Measurements from ENCODE around the gene WDR5. TPM values are rescaled to one million over a fixed set of nuclear protein-coding genes. Genes with fewer than 3 reads are reported as not detected.

The WDR5 gene
- total and polyA plus RNA-seq, 2 of the 13 experiments (the other 11 are each of a cell fraction or from before 2014, with no cell fraction given) = 34.3 TPM

DNA sequence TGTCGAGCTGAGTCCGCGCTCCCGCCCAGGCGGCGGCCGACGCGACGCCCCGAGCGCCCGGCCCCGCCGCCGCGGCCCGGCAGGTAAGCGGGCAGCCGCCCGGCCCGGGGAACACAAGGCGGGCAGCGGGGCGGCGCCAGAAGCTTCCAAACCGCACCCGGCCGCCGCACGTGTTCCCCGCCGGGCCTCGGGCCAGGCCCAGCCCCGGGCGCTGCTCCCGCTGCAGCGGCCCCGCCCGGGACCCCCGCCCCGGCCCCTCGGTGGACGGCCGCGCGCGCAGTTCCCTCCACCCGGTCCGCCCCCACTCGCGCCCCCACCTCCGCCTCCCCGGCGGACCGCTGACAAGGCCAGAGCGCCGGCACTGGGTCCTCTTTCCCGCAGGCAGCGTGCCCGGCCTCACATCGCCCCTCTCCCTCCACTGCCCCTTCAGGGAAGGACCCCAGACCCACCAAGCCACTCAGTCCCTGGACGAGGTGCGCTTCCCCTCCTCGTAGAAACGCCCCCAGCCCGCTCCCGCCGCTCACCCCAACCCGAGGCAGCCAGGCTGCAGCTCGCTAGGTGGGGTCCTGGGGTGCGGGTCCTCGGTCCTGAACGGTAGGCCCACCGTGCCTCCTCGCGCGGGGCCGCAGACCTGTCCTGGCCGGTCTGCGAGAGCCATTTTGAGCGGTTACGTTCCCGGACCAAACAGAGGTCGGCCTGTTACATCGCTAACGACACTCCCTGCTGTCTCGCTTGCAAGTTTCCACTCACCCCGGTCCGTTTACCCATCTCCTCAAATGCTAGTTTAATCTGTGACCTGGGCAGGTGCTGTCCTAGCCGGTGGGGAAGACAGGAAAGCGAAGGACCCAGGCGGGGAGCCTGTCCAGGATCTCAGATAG, 475 bp downstream of the WDR5 start (continued):
- TF ChIP-seq, protein P1, sequence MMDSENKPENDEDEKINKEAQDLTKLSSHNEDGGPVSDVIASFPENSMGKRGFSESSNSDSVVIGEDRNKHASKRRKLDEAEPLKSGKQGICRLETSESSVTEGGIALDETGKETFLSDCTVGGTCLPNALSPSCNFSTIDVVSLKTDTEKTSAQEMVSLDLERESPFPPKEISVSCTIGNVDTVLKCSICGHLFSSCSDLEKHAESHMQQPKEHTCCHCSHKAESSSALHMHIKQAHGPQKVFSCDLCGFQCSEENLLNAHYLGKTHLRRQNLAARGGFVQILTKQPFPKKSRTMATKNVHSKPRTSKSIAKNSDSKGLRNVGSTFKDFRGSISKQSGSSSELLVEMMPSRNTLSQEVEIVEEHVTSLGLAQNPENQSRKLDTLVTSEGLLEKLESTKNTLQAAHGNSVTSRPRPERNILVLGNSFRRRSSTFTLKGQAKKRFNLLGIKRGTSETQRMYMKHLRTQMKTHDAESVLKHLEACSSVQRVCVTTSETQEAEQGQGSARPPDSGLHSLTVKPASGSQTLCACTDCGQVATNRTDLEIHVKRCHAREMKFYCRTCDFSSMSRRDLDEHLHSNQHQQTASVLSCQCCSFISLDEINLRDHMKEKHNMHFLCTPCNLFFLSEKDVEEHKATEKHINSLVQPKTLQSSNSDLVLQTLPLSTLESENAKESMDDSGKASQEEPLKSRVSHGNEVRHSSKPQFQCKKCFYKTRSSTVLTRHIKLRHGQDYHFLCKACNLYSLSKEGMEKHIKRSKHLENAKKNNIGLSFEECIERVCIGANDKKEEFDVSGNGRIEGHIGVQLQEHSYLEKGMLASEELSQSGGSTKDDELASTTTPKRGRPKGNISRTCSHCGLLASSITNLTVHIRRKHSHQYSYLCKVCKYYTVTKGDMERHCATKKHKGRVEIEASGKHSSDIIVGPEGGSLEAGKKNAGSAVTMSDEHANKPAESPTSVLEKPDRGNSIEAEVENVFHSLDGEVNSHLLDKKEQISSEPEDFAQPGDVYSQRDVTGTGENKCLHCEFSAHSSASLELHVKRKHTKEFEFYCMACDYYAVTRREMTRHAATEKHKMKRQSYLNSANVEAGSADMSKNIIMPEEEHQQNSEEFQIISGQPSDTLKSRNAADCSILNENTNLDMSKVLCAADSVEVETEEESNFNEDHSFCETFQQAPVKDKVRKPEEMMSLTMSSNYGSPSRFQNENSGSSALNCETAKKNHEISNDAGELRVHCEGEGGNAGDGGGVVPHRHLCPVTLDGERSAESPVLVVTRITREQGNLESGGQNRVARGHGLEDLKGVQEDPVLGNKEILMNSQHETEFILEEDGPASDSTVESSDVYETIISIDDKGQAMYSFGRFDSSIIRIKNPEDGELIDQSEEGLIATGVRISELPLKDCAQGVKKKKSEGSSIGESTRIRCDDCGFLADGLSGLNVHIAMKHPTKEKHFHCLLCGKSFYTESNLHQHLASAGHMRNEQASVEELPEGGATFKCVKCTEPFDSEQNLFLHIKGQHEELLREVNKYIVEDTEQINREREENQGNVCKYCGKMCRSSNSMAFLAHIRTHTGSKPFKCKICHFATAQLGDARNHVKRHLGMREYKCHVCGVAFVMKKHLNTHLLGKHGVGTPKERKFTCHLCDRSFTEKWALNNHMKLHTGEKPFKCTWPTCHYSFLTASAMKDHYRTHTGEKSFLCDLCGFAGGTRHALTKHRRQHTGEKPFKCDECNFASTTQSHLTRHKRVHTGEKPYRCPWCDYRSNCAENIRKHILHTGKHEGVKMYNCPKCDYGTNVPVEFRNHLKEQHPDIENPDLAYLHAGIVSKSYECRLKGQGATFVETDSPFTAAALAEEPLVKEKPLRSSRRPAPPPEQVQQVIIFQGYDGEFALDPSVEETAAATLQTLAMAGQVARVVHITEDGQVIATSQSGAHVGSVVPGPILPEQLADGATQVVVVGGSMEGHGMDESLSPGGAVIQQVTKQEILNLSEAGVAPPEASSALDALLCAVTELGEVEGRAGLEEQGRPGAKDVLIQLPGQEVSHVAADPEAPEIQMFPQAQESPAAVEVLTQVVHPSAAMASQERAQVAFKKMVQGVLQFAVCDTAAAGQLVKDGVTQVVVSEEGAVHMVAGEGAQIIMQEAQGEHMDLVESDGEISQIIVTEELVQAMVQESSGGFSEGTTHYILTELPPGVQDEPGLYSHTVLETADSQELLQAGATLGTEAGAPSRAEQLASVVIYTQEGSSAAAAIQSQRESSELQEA (CRISPR knock-in tag; IDR thresholded peaks at IDR 0.05; ENCODE audit: not compliant biosample characterization) = peak; percentile 42
- TF ChIP-seq, protein P2, sequence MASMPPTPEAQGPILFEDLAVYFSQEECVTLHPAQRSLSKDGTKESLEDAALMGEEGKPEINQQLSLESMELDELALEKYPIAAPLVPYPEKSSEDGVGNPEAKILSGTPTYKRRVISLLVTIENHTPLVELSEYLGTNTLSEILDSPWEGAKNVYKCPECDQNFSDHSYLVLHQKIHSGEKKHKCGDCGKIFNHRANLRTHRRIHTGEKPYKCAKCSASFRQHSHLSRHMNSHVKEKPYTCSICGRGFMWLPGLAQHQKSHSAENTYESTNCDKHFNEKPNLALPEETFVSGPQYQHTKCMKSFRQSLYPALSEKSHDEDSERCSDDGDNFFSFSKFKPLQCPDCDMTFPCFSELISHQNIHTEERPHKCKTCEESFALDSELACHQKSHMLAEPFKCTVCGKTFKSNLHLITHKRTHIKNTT (CRISPR knock-in tag; IDR thresholded peaks at IDR 0.05) = no peak
- TF ChIP-seq, protein P3, sequence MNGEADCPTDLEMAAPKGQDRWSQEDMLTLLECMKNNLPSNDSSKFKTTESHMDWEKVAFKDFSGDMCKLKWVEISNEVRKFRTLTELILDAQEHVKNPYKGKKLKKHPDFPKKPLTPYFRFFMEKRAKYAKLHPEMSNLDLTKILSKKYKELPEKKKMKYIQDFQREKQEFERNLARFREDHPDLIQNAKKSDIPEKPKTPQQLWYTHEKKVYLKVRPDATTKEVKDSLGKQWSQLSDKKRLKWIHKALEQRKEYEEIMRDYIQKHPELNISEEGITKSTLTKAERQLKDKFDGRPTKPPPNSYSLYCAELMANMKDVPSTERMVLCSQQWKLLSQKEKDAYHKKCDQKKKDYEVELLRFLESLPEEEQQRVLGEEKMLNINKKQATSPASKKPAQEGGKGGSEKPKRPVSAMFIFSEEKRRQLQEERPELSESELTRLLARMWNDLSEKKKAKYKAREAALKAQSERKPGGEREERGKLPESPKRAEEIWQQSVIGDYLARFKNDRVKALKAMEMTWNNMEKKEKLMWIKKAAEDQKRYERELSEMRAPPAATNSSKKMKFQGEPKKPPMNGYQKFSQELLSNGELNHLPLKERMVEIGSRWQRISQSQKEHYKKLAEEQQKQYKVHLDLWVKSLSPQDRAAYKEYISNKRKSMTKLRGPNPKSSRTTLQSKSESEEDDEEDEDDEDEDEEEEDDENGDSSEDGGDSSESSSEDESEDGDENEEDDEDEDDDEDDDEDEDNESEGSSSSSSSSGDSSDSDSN (CRISPR knock-in tag; IDR thresholded peaks at IDR 0.05) = peak; percentile 62
- no peak; the same call in 1 of the 2 replicates for TF ChIP-seq ZNF788 (CRISPR knock-in tag; IDR thresholded peaks at IDR 0.05; ENCODE audit: borderline replicate concordance)
- 0 out of 2 replicates have a peak, but pooled peaks have one; percentile 1 for TF ChIP-seq DMAP1 (CRISPR knock-in tag; IDR thresholded peaks at IDR 0.05)
- TF ChIP-seq, protein P4, sequence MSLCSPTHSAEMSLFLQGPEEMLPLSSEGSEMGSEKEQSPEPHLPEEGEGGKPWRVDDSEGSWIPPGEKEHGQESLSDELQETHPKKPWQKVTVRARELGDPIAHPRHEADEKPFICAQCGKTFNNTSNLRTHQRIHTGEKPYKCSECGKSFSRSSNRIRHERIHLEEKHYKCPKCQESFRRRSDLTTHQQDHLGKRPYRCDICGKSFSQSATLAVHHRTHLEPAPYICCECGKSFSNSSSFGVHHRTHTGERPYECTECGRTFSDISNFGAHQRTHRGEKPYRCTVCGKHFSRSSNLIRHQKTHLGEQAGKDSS (CRISPR knock-in tag; IDR thresholded peaks at IDR 0.05; ENCODE audit: borderline replicate concordance, low read depth) = peak; percentile 52; the same call in 1 of the 2 replicates
- TF ChIP-seq, protein P5, sequence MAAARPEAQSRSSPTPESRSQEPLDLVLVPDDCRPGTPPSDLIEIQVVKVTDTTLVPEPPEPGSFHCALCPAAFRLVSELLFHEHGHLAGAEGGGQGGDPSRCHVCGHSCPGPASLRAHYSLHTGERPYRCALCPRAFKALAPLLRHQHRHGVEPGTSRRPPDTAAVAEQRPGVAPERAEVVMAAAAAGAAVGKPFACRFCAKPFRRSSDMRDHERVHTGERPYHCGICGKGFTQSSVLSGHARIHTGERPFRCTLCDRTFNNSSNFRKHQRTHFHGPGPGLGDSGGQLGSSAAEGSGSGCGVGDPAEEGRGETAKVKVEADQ (CRISPR knock-in tag; IDR thresholded peaks at IDR 0.05; ENCODE audit: borderline replicate concordance) = no peak
- TF ChIP-seq SNAPC2 (CRISPR knock-in tag; IDR thresholded peaks at IDR 0.05) = no peak
- no peak for TF ChIP-seq PRPF4 (IDR thresholded peaks at IDR 0.05; ENCODE audit: low read depth, low read length, poor library complexity, severe bottlenecking)
- TF ChIP-seq ZNF891 (CRISPR knock-in tag; IDR thresholded peaks at IDR 0.05) = 0 out of 2 replicates have a peak, but pooled peaks have one; percentile 45
- TF ChIP-seq ERF (CRISPR knock-in tag; IDR thresholded peaks at IDR 0.05) = no peak
- TF ChIP-seq ZNF230 (CRISPR knock-in tag; IDR thresholded peaks at IDR 0.05) = no peak
- no peak for TF ChIP-seq MAZ (IDR thresholded peaks at IDR 0.05; ENCODE audit: borderline replicate concordance, low read depth, low read length)
- peak; percentile 45; the same call in 1 of the 2 replicates for TF ChIP-seq MAZ (CRISPR knock-in tag; IDR thresholded peaks at IDR 0.05; ENCODE audit: low read depth)
